Stimulated activated CD4-positive, alpha-beta T cell treated with anti-CD3 and anti-CD28 coated beads, Interleukin-4, amount 100 ng/mL, for 4 hours (primary cell): ENCODE results near the gene SORCS2.

Experiments
- DNase-seq, 2 experiments: peaks; one replicate each; pipeline ENCODE4 v3.0.0-alpha.2; 2020

The SORCS2 gene

DNA sequence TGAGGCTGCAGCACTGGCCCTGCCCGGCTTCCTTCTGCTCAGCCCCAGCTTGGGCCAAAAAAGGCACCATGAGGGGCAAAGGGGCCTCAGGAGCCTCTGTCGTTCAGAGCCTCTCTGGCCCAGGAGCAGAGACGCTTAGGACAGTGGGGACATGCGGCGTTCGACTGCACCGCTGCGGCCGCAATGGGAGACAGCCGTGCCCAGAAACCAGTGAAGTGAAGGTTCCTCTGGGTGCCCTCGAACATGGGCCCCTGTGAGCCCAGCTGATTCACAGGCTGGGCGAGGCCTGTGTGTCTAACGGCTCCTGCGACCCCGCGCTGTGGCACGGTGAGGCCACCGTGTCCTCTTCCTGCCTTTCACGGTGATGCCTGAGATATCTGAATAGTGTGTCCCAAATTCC is 512.3 kb downstream of the SORCS2 start:
- DNase-seq, result no peak

DNA sequence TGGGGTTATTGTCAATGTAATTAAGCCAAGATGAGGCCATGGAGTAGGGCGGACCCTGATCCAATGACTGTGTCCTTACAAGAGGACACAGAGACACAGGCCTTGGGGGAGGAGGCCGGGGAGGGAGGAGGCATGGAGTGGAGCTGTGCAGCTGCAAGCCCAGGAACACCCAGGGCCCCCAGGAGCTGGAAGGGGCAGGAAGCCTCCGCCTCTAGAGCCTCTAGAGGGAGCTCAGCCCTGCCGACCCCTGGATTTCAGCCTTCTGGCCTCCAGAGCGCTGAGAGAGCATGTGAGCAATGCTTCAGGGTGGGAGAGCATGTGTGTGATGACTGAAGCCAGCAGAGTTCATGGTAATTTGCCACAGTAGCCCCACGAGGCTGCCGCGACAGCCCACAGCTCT is 512.7 kb downstream of the SORCS2 start:
- no peak for DNase-seq

DNA sequence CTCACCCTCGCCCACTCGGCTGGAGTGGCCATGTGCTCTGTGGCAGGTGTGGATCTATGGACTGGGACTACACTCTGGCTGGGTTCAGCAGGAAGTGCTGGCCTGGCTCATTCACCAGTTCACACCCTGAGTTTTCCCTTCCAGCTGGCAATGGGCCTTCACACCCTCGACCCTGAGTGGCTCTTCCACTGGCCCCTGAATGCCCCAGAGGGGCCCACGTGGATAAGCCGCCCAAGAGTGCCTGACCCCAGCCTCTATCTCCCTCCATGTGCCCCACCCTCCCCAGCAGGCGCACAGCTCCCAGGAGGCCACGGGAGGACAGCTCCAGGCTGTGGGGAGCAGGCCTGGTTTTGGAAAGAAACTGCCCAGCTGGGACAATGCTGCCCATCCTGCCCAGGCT is 513.3 kb downstream of the SORCS2 start:
- no peak for DNase-seq

DNA sequence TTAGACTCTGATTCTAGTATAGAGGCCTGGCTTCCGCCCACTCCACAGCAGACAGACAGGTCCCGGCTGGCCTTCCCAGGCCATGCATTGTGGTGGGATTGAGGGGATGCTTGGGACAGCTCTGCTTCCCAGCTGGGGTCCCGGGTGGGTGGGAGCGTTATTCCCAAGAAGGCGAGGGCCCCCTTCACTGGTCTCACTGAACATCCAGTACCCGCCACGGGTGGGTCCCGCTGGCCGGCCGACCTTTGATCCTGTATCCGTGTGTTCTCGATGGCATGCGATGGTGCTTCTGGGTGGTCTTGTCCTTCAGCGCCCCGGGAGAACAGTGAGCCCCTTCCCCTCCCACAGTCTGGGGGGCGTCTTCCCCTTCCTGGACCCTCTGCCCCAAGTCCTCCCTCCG is 515.9 kb downstream of the SORCS2 start:
- DNase-seq, result no peak

DNA sequence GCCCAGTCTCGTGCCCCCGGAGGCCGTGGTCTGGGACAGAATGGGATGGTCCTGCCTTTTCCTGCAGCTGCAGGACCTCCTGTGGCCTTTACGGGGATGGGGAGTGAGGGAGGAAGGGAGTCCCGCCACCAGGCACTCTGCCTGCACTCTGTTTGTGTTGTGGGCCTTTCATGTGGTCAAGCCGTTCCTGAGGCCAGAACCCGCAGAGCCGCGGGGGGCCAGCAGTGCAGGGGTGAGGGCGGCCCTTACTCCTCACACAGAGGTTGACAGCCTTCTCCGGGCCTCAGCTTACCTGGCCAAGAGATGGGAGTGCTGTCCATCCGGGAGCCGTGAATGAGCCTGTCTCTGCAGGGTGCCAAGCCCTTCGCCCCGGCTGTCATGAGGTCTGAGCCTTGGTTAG is 516.6 kb downstream of the SORCS2 start:
- DNase-seq, result no peak

DNA sequence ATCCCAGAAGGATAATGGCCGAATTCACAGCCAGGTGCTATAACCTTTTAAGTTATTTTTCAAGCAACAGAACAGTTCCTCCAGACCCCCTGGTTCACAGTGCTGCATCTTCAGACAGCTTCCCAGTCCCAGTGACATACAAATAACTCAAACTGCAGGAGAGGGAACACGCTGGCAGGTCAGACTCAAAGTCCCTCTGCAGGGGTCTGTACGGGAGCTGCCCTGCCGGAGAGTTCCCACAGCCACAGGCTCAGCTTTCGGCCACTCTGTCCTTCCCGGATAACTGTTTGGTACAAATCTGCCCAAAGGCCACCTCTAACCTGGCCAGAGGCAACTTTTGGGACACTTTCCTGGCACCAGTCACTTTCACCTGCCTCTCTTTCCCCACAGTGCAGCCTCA is 517.1 kb downstream of the SORCS2 start:
- DNase-seq, result no peak

DNA sequence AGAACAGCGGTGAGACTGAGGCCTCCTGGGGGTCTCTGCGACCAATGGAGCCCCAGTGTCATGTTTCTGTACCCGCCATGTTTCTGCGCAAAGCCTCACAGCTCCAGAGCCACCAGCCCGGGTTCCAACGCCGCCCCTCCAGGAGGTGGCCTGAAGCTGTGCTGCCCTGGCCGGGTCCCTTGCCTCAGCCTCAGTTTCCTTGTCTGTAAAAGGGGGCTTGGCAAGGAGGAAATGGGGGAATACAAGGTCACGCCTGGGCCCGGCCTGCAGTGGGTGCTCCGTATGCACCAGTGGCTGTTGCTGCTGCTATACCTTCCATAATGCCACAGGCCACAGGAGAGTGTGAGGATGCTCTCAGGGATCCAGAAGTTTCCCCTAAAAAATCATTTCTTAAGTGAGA is 517.8 kb downstream of the SORCS2 start:
- DNase-seq, result no peak

DNA sequence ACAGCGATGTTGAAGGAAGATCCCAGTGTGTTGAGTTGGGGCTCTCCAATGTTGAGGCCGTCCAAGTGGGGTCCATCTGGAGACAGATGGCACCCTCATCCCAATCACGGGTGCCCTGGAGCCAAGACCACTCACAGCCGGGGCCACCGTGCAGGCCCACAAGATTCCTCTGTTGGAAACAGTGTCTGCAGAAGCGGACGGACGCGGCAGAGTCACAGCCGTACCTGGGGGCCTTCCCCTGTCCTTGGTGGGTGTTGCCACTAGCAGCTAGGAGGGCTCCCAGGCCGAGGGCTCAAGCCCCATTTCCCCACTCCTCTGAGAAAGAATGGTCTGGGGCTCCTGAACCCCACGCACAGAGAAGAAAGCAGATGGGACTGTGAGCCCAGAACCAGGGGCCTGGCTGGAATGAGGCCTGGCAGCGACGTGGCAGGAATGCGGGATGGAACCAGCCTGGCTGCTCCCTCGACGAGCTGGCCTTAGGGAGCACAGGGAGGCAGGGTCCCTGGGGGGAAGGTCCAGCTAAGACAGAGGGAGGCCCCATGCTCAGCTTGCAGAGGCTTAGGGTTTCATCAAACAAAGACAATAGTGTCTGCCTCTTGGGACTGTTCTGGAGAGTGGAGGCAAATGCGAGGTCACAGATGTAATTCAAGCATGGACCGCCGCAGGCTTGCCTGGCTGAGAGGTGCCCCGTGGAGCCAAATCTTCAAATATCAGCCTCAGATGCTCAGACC is 518.4 kb downstream of the SORCS2 start:
- DNase-seq, result no peak

DNA sequence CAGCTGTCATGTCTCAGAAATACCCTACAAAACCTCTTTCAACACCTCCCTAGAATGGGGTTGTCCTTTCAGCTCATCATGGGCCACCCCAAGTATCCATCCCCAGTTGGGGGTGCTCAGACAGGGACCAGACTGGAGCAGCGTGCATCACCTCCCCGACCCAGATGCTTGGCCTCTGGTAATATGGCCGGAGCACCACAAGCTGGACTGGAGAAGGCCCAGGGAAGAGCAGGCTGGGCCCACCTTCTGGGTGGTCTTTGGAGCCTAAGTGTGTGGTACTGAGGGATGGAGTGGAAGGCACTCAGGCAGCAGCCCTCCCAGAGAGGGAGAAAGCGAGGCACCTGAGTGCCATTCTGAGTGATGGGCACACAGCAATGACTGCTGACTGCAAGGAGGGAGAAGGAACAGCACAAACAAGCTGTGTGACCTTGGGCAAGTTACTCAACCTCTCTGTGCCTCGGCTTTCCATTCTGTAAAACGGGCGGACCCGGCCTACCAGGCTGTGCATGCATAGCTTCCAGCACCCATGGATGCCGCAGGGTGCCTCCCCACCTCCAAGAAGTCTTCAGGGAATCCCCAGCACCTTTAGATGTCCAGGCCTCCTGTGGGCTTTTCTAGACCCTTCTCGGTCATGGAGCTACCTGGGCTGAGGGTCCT is 519.1 kb downstream of the SORCS2 start:
- no peak for DNase-seq

DNA sequence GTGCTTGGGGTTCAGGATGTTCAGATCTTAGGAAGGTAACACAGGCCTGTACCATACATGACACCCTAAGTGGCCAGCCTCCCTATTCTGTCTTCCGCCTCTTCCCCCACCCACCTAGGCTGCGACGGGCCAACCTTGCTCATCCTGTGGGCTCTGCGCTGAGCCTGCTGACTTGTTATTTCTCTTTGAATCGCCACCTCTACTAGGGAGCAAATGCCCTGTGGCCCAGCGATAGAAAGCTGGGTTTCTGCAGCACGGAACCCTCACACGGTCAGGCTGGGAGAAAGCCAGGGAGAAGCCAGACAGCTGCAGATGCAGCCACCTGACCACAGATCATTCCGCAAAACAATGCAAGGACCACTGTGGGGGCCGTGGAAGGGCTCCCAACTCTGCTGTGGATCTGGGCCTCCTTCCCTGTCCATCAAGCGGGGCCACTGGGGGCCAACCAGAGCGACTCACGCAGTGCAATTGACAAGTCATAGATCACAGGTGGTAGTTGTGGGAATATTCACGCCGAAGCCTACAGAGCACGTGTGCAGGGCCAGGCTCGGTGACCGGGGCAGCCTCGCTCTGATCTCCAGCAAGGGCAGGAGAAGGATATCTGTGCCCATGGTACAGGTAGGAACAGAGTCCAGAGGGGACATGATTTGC is 519.8 kb downstream of the SORCS2 start:
- DNase-seq, result no peak

DNA sequence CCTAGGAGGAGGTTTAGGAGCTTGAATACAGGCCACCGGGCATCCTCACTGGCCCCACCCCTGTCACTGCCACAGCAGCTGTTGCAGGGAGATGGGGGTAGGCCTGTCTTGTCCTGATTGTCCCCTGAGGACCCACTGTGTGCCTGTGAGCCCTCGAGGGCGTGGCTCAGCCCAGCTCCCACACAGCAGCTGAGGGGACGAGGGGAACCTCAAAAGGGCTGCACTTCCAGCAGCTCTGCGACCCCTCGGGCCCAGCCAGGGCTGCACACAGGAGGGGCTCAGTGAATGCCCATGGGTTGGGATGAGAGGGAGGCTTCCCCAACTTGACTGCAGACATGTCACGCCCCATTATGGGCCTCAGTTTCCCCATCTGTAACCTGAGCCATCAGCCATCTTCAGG is 521.4 kb downstream of the SORCS2 start:
- DNase-seq, result no peak

DNA sequence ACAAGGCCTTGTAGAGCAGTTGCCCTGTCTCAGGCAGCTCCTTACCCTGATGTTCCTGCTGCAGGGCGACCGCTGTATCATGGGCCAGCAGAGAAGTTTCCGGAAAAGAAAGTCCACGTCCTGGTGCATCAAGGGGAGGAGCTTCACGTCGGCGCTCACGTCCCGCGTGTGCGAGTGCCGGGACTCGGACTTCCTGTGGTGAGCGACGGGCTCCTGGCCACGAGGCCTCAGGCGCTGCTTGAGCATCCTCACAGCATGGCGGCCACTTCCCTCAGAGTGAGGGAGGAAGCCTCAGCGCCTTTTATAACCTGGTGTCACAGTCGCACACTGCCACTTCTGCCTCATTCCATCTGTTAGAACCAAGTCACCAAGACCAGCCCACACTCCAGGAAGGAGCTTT is 521.8 kb downstream of the SORCS2 start:
- no peak for DNase-seq

DNA sequence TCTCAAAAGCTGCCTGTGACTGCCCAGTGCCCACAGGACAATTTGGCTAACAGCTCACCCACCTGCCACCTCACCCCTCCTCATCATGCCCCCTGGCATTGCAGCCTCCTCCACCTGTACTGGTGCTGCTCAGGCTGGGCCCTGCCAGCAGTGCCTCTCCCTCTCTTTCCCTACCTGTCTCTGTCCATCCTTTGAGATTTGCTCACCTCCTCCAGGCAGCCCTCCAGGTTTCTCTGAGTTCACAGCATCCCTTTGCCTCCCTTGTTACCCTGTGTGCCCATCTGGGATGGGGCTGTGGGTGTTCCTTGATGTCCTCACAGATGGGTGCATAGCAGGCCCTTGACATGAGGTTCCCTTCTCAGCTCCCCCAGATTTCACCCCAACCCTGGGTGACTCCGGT is 522.4 kb downstream of the SORCS2 start:
- DNase-seq, result no peak

DNA sequence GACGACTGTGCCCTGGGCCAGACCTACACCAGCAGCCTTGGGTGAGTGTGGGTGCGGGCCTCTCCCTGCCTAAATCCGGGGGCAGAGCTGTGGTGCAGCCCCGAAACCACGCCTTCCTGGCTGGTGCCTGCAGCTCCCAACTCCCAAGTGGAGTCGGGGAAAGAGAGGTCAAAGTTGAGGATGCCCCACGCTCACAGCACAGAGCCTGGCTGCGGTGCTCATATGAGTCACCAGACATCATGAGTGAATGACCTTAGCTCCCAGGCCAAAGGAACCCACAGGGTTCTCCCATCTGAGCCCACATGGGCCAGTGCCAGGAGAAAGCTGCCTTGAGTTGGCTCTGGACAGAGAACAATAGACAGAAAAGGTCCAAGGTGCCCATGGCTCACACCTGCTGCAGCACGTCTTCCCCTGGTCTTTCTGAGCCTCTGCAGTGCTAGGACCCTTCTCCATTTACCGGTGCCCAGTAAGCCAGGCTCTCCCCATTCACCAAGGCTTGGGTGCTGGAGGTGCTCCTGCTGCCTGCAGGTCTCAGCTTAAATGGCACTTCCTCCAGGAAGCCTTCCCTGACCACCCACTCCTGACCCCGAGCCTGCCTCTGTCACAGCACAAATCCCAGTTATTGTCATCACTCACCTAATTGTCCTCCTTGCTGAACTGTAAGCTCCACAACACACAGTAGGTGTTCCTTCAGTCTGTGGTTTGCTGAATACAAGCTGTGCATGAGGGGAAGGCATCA is 523.1 kb downstream of the SORCS2 start:
- DNase-seq, result no peak

DNA sequence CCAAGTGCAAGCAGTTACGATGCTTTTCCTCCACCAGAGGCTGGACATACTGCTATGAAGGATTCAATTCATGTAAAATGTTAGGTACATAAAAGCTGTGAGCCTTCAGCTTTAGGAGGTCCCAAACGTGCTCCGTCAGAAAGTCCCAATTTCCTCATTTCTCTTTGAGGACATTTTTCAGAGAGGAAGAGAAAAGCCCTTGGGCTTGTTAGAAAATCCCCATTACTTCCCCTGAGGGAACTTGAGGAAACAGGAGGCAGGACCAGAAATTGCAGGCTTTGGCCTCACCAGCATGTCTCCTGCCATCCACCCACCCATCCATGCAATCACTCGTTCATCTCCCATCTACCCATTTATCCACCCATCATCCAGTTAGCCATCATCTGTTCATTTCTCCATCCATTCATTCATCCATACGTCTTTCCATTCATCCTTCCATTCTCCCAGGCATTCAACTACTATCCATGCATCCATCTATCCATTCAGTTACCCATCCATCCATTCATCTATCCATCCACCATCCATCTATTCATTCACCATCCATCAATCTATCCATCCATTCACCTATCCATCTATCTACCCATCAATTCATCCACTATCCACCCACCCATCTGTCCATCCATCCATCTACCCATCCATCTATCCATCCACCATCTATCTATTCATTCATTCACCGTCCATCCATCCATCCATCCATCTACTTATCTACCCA is 523.8 kb downstream of the SORCS2 start:
- no peak for DNase-seq

DNA sequence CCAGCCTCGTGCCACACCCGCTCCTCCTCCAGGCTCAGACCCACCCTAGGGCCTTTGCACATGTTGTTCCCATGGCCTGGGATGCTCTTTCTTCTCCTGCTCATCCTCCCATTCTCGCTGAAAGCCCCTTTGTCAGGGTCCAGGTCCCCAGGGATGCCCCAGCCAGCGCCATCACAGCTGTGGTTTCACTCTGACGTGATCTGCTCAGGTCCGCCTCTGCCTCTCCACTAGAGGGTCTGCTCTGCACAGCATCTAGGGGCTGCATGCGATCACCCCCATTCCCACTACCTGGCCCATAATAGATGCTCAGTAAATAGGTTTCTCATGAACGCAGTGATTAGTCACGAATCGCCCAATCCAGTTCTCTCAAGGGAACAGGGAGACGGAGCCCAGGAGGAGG is 524.8 kb downstream of the SORCS2 start:
- DNase-seq, result no peak

DNA sequence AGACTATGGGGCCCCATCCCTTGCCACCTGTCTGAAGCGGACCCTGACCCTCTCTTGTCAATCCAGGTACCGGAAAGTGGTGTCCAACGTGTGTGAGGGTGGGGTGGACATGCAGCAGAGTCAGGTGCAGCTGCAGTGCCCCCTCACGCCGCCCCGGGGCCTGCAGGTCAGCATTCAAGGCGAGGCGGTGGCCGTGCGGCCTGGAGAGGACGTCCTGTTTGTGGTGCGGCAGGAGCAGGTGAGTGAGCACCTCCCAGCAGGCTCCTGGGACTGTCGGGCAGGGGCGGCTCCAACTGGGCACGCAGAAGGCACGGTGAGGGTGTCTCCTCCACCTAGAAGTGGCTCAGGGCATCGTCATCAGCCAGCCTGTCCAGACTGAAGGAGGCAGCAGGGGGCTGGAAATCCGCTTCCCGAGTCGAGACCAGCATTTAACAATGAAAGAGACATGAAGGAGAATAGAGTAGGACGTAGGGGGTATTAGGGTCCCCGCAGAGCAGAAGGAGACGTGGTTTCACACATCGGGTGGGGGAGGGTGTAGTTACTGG is 525.7 kb downstream of the SORCS2 start:
- no peak for DNase-seq

DNA sequence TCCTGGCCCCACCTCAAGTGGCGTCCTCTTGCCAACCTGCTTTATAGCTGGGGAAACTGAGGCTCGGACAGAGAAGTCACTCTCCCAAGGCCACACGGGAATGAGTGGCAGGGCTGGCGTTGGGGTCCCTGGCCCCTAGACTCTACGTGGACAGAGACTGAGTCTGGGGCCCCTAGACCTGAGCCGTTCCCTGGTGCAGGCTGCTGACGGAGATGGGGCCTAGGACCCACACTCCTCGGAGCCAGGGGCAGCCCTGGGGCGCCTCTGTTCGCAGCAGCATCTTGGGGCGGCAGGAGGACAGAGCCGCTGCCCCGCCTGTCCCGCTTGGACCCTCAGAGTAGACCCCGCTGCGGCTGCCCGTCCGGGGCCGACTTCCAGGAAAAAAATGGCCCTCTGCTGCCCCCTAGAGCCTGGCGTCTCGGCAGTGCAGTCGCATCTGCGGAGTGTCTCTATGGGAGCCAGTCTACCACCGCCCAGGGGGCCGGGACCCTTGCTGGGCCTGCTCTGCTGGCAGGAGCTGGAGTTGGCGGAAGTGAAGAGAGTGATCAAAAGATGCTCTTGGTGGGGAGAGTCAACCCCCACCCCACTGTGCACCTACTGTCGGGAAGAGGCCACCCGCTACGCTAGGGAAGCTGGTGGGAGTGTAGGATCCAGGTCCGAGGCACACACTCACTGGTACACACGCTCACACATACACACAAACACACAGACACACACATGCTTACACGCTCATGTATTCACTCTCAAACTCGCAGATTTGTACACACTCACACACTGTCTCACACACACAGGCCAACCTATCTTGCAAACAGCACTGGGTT is 527.2 kb downstream of the SORCS2 start:
- DNase-seq, result peak; percentile 40 to 69

DNA sequence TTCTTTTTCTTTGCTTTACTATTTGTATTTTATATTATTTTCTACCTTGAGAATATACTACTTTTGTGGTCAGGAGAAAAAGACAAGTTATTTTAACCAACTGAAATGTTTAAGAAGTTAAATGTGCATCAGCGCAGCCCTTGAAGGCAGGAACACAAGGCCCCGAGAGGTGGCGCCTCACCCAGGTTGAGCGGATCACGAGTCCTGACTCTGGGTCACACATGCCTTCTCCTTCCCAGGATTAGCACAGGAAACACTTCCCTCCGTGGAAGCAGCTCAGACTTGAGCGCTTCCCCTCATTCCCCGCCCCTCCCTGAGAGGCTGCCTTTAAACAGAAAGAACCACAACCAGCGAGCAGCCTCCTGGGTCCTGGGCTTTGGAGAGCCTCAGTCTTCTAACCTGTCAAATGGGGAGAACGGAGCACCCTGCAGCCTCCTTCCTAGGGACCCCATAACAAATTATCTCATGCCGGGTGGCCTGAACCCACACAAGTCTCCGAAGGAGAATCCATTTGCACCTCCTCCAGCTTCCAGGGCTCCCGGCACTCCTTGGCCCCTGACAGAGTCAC is 529.7 kb downstream of the SORCS2 start:
- DNase-seq, result no peak

DNA sequence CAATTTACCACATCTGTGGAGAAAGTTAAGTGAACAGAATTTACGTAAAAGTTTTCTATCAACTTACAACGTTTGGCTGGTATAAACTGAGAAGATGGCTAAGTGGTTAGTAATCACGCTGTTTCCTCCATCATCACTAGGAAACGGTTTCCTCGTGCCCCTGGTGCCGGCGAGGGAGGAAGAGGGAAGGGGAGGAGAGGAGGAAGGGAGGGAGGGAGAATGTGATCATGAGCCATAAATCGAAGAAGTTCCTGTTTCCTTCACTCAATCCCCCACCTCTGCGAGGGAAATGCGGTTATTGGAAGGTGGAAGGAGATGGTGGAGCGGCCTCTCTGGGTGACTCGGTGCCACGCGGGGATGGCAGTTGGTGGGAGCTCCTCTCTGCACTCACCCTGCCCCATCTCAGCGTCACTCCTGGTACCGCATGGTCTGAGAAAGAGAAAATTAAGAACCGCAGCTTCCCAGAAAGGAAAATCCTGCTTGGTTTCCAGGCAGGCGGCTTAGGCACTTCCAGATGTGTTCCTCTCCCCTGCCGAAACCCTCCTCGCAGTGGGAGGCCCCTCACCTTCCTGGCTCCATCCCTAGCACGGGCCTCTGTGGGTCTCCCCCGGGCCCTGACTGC is 530.5 kb downstream of the SORCS2 start:
- DNase-seq, result no peak

DNA sequence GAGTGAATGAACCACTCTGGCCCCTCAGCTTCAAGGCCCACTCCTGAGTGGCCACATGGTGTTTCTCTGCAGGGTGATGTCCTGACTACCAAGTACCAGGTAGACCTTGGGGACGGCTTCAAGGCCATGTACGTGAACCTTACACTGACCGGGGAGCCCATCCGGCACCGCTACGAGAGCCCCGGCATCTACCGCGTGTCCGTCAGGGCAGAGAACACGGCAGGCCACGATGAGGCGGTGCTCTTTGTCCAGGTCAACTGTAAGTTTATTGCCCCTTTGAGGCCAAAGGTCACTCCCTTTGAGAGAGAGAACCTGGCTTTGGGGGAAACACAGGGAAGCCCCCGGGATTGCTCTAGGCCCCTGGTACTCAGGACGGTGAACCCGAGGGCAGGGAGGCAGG is 531.3 kb downstream of the SORCS2 start:
- no peak for DNase-seq
